SU-DHL-6 (cell line): ENCODE results near the gene PSMG1.

Source experiments
- EZH2phosphoT487 ChIP-seq: fragments of 200-600 bp; sonication (generic), shearing (Covaris generic); conservative IDR thresholded peaks from 2 replicates; pipeline ENCODE4 v1.6.1; 2018; ENCODE audit warnings: mild to moderate bottlenecking, antibody characterized with exemption, low read length, moderate library complexity, mixed read lengths
- TF ChIP-seq, protein P1 (sequence below): fragments of 200-600 bp; sonication (generic); IDR thresholded peaks from one replicate; pipeline ENCODE4 v1.5.1; 2017; ENCODE audit warnings: antibody characterized with exemption, mild to moderate bottlenecking, low read length, moderate library complexity; ENCODE audit not compliant: insufficient read depth, poor library complexity, severe bottlenecking

DNA sequence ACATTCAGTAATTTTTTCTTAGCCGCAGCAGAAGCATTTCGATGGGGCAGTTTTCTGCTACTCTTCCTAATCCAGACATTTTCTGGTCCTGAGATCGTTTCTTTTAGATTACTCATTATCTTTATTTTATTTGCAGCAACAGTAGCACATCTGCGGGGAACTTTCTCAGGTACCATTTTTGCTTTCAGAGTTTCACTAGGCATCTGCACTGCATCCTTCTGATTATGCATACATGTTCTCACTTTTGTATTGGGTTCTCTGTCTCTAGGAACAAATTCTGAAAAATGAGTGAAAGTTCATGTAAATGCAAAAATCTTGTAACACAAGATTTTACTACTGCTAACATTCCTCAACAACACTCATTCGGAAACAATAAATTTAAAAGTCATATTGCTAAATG is 3.9 kb upstream of the PSMG1 start:
- TF ChIP-seq, protein P1, sequence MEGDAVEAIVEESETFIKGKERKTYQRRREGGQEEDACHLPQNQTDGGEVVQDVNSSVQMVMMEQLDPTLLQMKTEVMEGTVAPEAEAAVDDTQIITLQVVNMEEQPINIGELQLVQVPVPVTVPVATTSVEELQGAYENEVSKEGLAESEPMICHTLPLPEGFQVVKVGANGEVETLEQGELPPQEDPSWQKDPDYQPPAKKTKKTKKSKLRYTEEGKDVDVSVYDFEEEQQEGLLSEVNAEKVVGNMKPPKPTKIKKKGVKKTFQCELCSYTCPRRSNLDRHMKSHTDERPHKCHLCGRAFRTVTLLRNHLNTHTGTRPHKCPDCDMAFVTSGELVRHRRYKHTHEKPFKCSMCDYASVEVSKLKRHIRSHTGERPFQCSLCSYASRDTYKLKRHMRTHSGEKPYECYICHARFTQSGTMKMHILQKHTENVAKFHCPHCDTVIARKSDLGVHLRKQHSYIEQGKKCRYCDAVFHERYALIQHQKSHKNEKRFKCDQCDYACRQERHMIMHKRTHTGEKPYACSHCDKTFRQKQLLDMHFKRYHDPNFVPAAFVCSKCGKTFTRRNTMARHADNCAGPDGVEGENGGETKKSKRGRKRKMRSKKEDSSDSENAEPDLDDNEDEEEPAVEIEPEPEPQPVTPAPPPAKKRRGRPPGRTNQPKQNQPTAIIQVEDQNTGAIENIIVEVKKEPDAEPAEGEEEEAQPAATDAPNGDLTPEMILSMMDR: no peak
- TF ChIP-seq EZH2phosphoT487: no peak
